RWPE2 (cell line): ENCODE results near the gene MIF4GD.

ENCODE experiments used
- ATAC-seq: fragments of 200-7000 bp; cut with Tn5 transposase; 3 replicates; pipeline ENCODE4 v1.9.1; 2021; ENCODE audit warnings: low read depth
- DNase-seq: peaks from one replicate; pipeline ENCODE4 v3.0.0-alpha.2; 2020; ENCODE audit warnings: low spot score
- H3K27ac ChIP-seq: fragments of 450-650 bp; 2 replicates; pipeline ENCODE4 v1.5.1; 2017; ENCODE audit warnings: mild to moderate bottlenecking; ENCODE audit not compliant: poor library complexity, severe bottlenecking
- H3K27me3 ChIP-seq: fragments of 250-450 bp; sonication (Bioruptor Pico); 2 replicates; pipeline ENCODE4 v1.5.1; 2021; ENCODE audit warnings: mild to moderate bottlenecking, moderate library complexity; ENCODE audit not compliant: insufficient read depth, poor library complexity, severe bottlenecking
- H3K36me3 ChIP-seq: fragments of 250-450 bp; sonication (Bioruptor Pico); 2 replicates; pipeline ENCODE4 v1.5.1; 2020; ENCODE audit warnings: low read depth, mild to moderate bottlenecking, moderate library complexity
- H3K4me1 ChIP-seq: fragments of 250-450 bp; sonication (Bioruptor Pico); 2 replicates; pipeline ENCODE4 v1.5.1; 2021; ENCODE audit warnings: mild to moderate bottlenecking, moderate library complexity; ENCODE audit not compliant: insufficient read depth, poor library complexity, severe bottlenecking
- H3K4me3 ChIP-seq: fragments of 250-450 bp; sonication (Bioruptor Pico); 2 replicates; pipeline ENCODE4 v1.5.1; 2021; ENCODE audit warnings: mild to moderate bottlenecking, moderate library complexity; ENCODE audit not compliant: severe bottlenecking
- H3K9me3 ChIP-seq: fragments of 250-450 bp; sonication (Bioruptor Pico); 2 replicates; pipeline ENCODE4 v1.5.1; 2021; ENCODE audit warnings: mild to moderate bottlenecking, moderate library complexity; ENCODE audit not compliant: severe bottlenecking
- CTCF ChIP-seq: fragments of 450-650 bp; IDR thresholded peaks from one replicate; pipeline ENCODE4 v1.5.1; 2017; ENCODE audit warnings: mild to moderate bottlenecking, moderate library complexity; ENCODE audit not compliant: poor library complexity, severe bottlenecking

The MIF4GD gene

GRCh38 chr17:75218131-75218530 is 52.9 kb downstream of the MIF4GD start:
- H3K4me3 ChIP-seq = no peak overlapping the region
- no peak for TF ChIP-seq CTCF
- H3K27ac ChIP-seq = no peak overlapping the region
- H3K4me1 ChIP-seq = no peaks in the 10 kb centered on the region
- H3K9me3 ChIP-seq = no peaks in the 10 kb centered on the region
- ATAC-seq = no peak
- H3K36me3 ChIP-seq = peaks cover 98% of the 10 kb centered on the region
- no peaks in the 10 kb centered on the region for H3K27me3 ChIP-seq
- DNase-seq = no peak
